Measurements from ENCODE around the gene C10orf90. TPM values are rescaled to one million over a fixed set of nuclear protein-coding genes. Genes with fewer than 3 reads are reported as not detected.
A peak's percentile ranks its signal among the peaks of the same experiment; 100 is the strongest.

C10orf90 gene
- total RNA-seq, 3 donors from 2014 or later (not counting 1 experiment from before 2014, with no cell fraction given), result not detected

DNA sequence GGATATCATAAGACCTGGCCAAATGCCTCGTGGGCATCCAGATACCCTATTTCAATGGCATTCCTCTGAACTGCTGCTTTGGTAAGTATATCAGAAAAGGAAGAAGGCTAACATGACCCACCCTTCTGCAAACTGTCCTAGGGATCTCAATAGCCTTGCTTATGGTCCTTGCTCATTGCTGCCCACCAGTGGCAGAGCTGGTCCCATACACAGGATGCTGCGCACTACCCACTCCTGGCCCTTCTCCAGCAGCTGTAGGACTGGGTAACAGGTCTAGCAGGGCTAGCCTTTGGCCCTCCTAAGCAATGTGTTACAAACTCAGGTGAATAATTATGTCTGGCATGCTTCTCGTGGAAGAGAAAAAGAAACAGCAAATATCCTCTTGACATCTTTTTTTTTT, 72.5 kb downstream of the C10orf90 start:
- Histone ChIP-seq H3K4me1 (ENCODE audit: control insufficient read depth, insufficient read depth, low read length) (no peaks in the 10 kb centered on the region), H3K36me3 (ENCODE audit: control insufficient read depth, insufficient read depth, low read length) (no peaks in the 10 kb centered on the region), H3K27me3 (ENCODE audit: control insufficient read depth, insufficient read depth, low read length) (no peaks in the 10 kb centered on the region), H3K27ac (ENCODE audit: low read length) (no peak overlapping the region), H3K9me3 (ENCODE audit: control insufficient read depth, insufficient read depth, low read length) (no peaks in the 10 kb centered on the region), H3K4me3 (ENCODE audit: low read length) (no peak overlapping the region)
- Mint-ChIP-seq H3K9me3 (no peaks in the 10 kb centered on the region), H3K36me3 (no peaks in the 10 kb centered on the region), H3K4me3 (no peak overlapping the region), H3K4me1 (no peaks in the 10 kb centered on the region), H3K27me3 (ENCODE audit: low read depth in 2 of 2) (peaks cover 0 to 11% of the 10 kb centered on the region in 2 donors), H3K27ac (no peak overlapping the region)
- DNase-seq (peak in 1 of 2 donors; percentile 11), ATAC-seq (peak; percentile 38 to 83 (median 64))
- intact Hi-C loops (cut with micrococcal nuclease), result no loop called here
- WGBS (ENCODE audit: insufficient coverage), result 47% methylated on average over 2 of the region's 3 CpGs
- TF ChIP-seq, protein P1, sequence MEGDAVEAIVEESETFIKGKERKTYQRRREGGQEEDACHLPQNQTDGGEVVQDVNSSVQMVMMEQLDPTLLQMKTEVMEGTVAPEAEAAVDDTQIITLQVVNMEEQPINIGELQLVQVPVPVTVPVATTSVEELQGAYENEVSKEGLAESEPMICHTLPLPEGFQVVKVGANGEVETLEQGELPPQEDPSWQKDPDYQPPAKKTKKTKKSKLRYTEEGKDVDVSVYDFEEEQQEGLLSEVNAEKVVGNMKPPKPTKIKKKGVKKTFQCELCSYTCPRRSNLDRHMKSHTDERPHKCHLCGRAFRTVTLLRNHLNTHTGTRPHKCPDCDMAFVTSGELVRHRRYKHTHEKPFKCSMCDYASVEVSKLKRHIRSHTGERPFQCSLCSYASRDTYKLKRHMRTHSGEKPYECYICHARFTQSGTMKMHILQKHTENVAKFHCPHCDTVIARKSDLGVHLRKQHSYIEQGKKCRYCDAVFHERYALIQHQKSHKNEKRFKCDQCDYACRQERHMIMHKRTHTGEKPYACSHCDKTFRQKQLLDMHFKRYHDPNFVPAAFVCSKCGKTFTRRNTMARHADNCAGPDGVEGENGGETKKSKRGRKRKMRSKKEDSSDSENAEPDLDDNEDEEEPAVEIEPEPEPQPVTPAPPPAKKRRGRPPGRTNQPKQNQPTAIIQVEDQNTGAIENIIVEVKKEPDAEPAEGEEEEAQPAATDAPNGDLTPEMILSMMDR (IDR thresholded peaks at IDR 0.05), result peak; percentile 35

DNA sequence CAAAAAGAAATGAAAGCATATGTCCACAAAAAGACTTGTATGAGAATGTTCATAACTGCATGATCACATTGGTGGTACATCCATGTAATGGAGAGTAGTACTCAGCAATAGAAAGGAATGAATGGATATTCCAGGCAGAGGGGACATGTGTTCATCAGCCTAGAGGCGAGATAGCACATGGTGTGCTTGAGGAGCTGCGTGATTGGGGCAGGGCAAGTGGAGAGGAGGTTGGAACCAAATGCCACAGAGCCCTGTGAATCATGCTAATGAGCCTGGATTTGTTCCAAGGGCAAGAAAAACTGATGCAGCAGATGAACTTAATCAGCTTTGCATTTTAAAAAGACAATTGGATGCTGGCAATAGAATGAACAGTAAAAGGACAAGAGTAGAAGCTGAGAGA, 73.3 kb downstream of the C10orf90 start:
- DNase-seq, result no peak
- Mint-ChIP-seq H3K27ac (no peak overlapping the region), H3K4me1 (no peaks in the 10 kb centered on the region), H3K4me3 (no peak overlapping the region), H3K36me3 (no peaks in the 10 kb centered on the region), H3K9me3 (no peaks in the 10 kb centered on the region), H3K27me3 (ENCODE audit: low read depth in 2 of 2) (peaks cover 0 to 11% of the 10 kb centered on the region in 2 donors)
- Histone ChIP-seq H3K27ac (ENCODE audit: low read length) (no peak overlapping the region), H3K9me3 (ENCODE audit: control insufficient read depth, insufficient read depth, low read length) (no peaks in the 10 kb centered on the region), H3K4me3 (ENCODE audit: low read length) (no peak overlapping the region), H3K36me3 (ENCODE audit: control insufficient read depth, insufficient read depth, low read length) (no peaks in the 10 kb centered on the region), H3K27me3 (ENCODE audit: control insufficient read depth, insufficient read depth, low read length) (no peaks in the 10 kb centered on the region), H3K4me1 (ENCODE audit: control insufficient read depth, insufficient read depth, low read length) (no peaks in the 10 kb centered on the region)
- intact Hi-C loops (cut with micrococcal nuclease), result no loop called here
- WGBS (ENCODE audit: insufficient coverage), result 78% methylated on average over 2 of the region's 2 CpGs
- TF ChIP-seq, protein P1 (IDR thresholded peaks at IDR 0.05), result no peak
- ATAC-seq, result no peak

DNA sequence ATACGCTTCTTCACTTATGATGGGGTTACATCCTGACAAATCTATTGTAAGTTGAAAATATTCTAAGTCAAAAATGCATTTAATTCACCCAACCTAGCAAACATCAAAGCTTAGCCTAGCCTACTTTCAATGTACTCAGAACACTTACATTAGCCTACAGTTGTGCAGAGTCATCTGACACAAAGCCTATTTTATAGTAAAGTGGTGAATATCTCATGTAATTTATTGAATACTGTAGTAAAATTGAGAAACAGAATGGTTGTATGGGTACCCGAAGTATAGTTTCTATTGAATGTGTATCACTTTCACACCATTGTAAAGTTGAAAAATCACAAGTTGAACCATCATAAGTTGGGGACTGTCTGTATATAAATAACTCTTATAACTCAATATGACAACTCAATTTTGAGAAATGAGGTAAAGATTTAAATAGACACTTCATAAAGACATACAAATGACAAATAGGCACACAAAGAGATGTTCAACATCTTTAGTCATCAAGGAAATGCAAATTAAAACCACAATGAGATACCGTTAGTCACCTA, 73.9 kb downstream of the C10orf90 start:
- Mint-ChIP-seq H3K4me1 (no peaks in the 10 kb centered on the region), H3K36me3 (no peaks in the 10 kb centered on the region), H3K4me3 (no peak overlapping the region), H3K27me3 (ENCODE audit: low read depth in 2 of 2) (peaks cover 0 to 11% of the 10 kb centered on the region in 2 donors), H3K9me3 (no peaks in the 10 kb centered on the region), H3K27ac (no peak overlapping the region)
- Histone ChIP-seq H3K4me1 (ENCODE audit: control insufficient read depth, insufficient read depth, low read length) (no peaks in the 10 kb centered on the region), H3K27ac (ENCODE audit: low read length) (no peak overlapping the region), H3K9me3 (ENCODE audit: control insufficient read depth, insufficient read depth, low read length) (no peaks in the 10 kb centered on the region), H3K27me3 (ENCODE audit: control insufficient read depth, insufficient read depth, low read length) (no peaks in the 10 kb centered on the region), H3K4me3 (ENCODE audit: low read length) (no peak overlapping the region), H3K36me3 (ENCODE audit: control insufficient read depth, insufficient read depth, low read length) (no peaks in the 10 kb centered on the region)
- intact Hi-C loops (cut with micrococcal nuclease), result no loop called here
- no peak for ATAC-seq
- no peak for DNase-seq
- TF ChIP-seq, protein P1 (IDR thresholded peaks at IDR 0.05), result no peak
- WGBS (ENCODE audit: insufficient coverage), result no CpG with 5 or more reads among the region's 3 CpGs

DNA sequence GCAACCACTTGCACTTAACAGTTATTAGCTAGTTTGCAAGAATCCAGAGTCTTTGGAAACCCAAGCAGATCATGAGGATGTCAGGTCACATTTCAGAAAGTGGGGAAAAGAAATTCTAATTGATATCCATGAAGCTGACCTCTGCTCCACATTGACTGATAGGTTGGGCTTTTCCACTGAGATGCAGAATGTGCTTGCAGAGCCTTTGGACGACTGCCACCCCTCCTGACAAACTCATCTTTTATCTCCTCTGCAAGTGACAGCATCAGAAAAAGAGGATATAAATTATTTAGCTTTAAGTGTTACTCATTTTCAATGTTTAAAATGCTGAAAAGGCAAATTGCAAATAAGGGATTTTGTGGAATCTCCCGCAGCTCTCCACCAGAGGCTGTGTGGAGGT, 75.3 kb downstream of the C10orf90 start:
- Mint-ChIP-seq H3K27ac (no peak overlapping the region), H3K27me3 (ENCODE audit: low read depth in 2 of 2) (peaks cover 0 to 13% of the 10 kb centered on the region in 2 donors), H3K9me3 (no peaks in the 10 kb centered on the region), H3K36me3 (no peaks in the 10 kb centered on the region), H3K4me3 (no peak overlapping the region), H3K4me1 (no peaks in the 10 kb centered on the region)
- DNase-seq (no peak), ATAC-seq (no peak)
- Histone ChIP-seq H3K27ac (ENCODE audit: low read length) (no peak overlapping the region), H3K4me3 (ENCODE audit: low read length) (no peak overlapping the region), H3K4me1 (ENCODE audit: control insufficient read depth, insufficient read depth, low read length) (no peaks in the 10 kb centered on the region), H3K9me3 (ENCODE audit: control insufficient read depth, insufficient read depth, low read length) (no peaks in the 10 kb centered on the region), H3K27me3 (ENCODE audit: control insufficient read depth, insufficient read depth, low read length) (no peaks in the 10 kb centered on the region), H3K36me3 (ENCODE audit: control insufficient read depth, insufficient read depth, low read length) (no peaks in the 10 kb centered on the region)
- 100% methylated on average over 1 of the region's 2 CpGs for WGBS (ENCODE audit: insufficient coverage)
- TF ChIP-seq, protein P1 (IDR thresholded peaks at IDR 0.05), result no peak
- intact Hi-C loops (cut with micrococcal nuclease), result no loop called here

Data from natural killer cell (primary cell).